NCI-H345 treated with DMSO at 0.1 percent for 48 hours (cell line): ENCODE data around the gene CMPK2.

Source experiments
- DNase-seq: peaks from one replicate; lab custom pipeline; 2025; ENCODE audit not compliant: unreplicated experiment; lab: John Stamatoyannopoulos, UW

CMPK2 gene

GRCh38 chr2:6813573-6813972 lies 52.1 kb downstream of the CMPK2 start:
- DNase-seq: no peak

DNA sequence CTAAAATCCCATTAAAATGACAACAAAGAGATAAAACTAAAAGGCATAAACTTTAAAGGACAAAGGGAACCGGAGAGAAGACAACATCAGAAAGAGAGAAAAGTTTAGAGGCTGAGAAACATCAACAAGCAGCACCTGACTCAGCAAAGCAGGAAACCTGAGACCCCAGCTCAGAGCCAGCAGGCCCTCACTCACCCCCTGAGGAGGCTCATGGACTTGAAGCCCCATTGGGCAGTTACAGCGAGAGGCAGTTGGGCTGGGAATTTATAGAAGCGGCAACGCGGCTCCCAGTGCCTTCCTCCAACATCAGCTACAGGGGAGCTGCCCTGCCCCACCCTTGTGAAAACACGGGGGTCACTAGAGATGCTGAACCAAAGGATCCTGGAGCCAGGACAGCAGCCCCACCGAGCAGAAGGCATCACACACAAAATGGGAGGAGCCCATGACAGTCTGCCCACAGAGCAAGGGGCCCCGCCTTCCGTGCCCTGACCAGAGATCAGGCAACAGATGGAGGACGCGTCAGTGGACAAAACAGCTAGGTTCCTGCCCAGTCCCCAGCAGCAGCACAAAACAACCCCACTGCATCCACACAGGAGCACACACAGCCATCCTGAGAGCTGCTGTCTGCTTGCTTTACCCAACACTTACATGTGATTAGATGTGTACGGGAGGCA lies 52.7 kb downstream of the CMPK2 start:
- no peak for DNase-seq

DNA sequence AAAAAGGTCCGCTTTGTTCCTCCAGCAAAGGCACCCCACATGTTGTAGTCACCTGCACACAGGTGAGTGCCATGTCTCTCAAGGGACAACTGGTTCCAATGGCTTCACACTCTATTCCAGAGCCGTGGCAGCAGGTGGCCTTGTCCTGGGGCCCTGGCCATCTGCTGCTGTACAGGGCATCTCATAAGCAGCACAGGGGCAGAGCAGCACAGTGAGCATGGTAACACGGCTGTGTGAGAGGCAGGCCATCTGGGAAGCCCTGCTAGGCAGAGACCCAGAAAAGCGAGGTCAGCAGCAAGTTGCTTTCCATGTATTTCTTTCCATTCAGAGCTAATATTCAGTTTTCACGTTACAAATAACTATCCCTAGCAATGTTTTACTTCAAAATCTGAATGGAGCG lies 54.7 kb downstream of the CMPK2 start:
- no peak for DNase-seq

- DNase-seq: no peak
Measured at GRCh38 chr2:6808426-6808825, 57.3 kb downstream of the CMPK2 start.

- no peak for DNase-seq
Measured at GRCh38 chr2:6806604-6807003, 59.1 kb downstream of the CMPK2 start.

GRCh38 chr2:6800553-6800952 lies 65.2 kb downstream of the CMPK2 start:
- DNase-seq: no peak
